GM23338 (cell line): ENCODE results near the gene HGS. TPM values are rescaled to one million over a fixed set of nuclear protein-coding genes. Genes with fewer than 3 reads are reported as not detected.

Experiments used
- ATAC-seq: fragments of 200-7000 bp; cut with Tn5 transposase; 3 replicates; pipeline ENCODE4 v1.9.1; 2020
- DNase-seq: peaks from one replicate; pipeline ENCODE4 v3.0.0-alpha.2; 2015; ENCODE audit warnings: low spot score
- H2AFZ ChIP-seq: fragments of 200-600 bp; sonication (generic); 2 replicates; pipeline ENCODE4 v1.8.0; 2016; ENCODE audit warnings: antibody characterized with exemption, mild to moderate bottlenecking, moderate library complexity
- H3F3A ChIP-seq: fragments of 200-600 bp; sonication (generic); replicated peaks from 2 replicates; pipeline ENCODE4 v1.8.0; 2017; ENCODE audit warnings: antibody characterized with exemption, mixed run types, low read depth
- H3K27ac ChIP-seq: fragments of 200-600 bp; sonication (generic); 2 replicates; pipeline ENCODE4 v1.6.1; 2016; ENCODE audit warnings: low read depth
- H3K27me3 ChIP-seq: fragments of 200-600 bp; sonication (generic); 2 replicates; pipeline ENCODE4 v1.8.0; 2016; ENCODE audit warnings: mild to moderate bottlenecking, mixed run types, moderate library complexity; ENCODE audit not compliant: insufficient read depth
- H3K36me3 ChIP-seq: fragments of 200-600 bp; sonication (generic); 2 replicates; pipeline ENCODE4 v1.8.0; 2016; ENCODE audit warnings: mild to moderate bottlenecking; ENCODE audit not compliant: insufficient read depth
- H3K4me1 ChIP-seq: fragments of 200-600 bp; sonication (generic); 2 replicates; pipeline ENCODE4 v1.8.0; 2016; ENCODE audit warnings: mild to moderate bottlenecking, moderate library complexity; ENCODE audit not compliant: insufficient read depth
- H3K4me2 ChIP-seq: fragments of 200-600 bp; sonication (generic); 2 replicates; pipeline ENCODE4 v1.7.1; 2017; ENCODE audit warnings: mixed run types
- H3K4me3 ChIP-seq: fragments of 200-600 bp; sonication (generic); 2 replicates; pipeline ENCODE4 v1.6.1; 2016; ENCODE audit warnings: mixed run types
- H3K79me2 ChIP-seq: fragments of 200-600 bp; sonication (generic); replicated peaks from 2 replicates; pipeline ENCODE4 v1.8.0; 2017; ENCODE audit warnings: mild to moderate bottlenecking; ENCODE audit not compliant: insufficient read depth
- H3K9me2 ChIP-seq: fragments of 200-600 bp; sonication (generic); 2 replicates; pipeline ENCODE4 v1.8.0; 2017; ENCODE audit not compliant: insufficient read depth
- H4K20me1 ChIP-seq: fragments of 200-600 bp; sonication (generic); replicated peaks from 2 replicates; pipeline ENCODE4 v1.8.0; 2017; ENCODE audit warnings: mild to moderate bottlenecking; ENCODE audit not compliant: insufficient read depth
- H3K27ac Mint-ChIP-seq: 2 replicates; pipeline ENCODE4 v1.8.0; 2020; ENCODE audit warnings: inconsistent platforms, mild to moderate bottlenecking, moderate library complexity, mixed read lengths
- H3K27me3 Mint-ChIP-seq: 3 replicates; pipeline ENCODE4 v1.8.0; 2022; ENCODE audit warnings: low read depth, mild to moderate bottlenecking, moderate library complexity, mixed read lengths, inconsistent platforms; ENCODE audit not compliant: insufficient read depth, poor library complexity
- H3K36me3 Mint-ChIP-seq: 3 replicates; pipeline ENCODE4 v1.8.0; 2021; ENCODE audit warnings: low read depth, mild to moderate bottlenecking, inconsistent platforms, moderate library complexity, mixed read lengths
- H3K4me1 Mint-ChIP-seq: 3 replicates; pipeline ENCODE4 v1.8.0; 2020; ENCODE audit warnings: mild to moderate bottlenecking, inconsistent platforms, mixed read lengths
- H3K4me3 Mint-ChIP-seq: 3 replicates; pipeline ENCODE4 v1.8.0; 2021; ENCODE audit warnings: moderate library complexity, mild to moderate bottlenecking, inconsistent platforms, mixed read lengths
- H3K9me3 Mint-ChIP-seq: 3 replicates; pipeline ENCODE4 v1.8.0; 2020; ENCODE audit warnings: moderate library complexity, mild to moderate bottlenecking, inconsistent platforms, mixed read lengths
- CREB1 ChIP-seq: fragments of 250-450 bp; sonication (Bioruptor Pico); IDR thresholded peaks from 2 replicates; pipeline ENCODE4 v1.5.0; 2020; ENCODE audit warnings: low read depth, mild to moderate bottlenecking, moderate library complexity
- CTCF ChIP-seq, 2 experiments: fragments of 200-600 bp in 1 of 2; sonication (generic) in 1 of 2; conservative IDR thresholded peaks; 2 replicates each; pipeline versions ENCODE4 v1.5.1 to v1.6.1; 2016 to 2017; ENCODE audit warnings: antibody characterized with exemption in 2 of 2, low read depth in 2 of 2, mild to moderate bottlenecking in 2 of 2, moderate library complexity in 1 of 2
- POLR2AphosphoS5 ChIP-seq: IDR thresholded peaks from 2 replicates; pipeline ENCODE4 v1.6.1; 2016; ENCODE audit warnings: antibody characterized with exemption, low read depth
- STAT1 ChIP-seq: IDR thresholded peaks from one replicate; pipeline ENCODE4 v1.6.1; 2016; ENCODE audit warnings: antibody characterized with exemption; ENCODE audit not compliant: unreplicated experiment
- ZNF331 ChIP-seq: fragments of 250-450 bp; sonication (Bioruptor Pico); IDR thresholded peaks from 2 replicates; pipeline ENCODE4 v1.5.0; 2020; ENCODE audit warnings: low read depth, mild to moderate bottlenecking, moderate library complexity
- ZNF462 ChIP-seq: fragments of 250-450 bp; sonication (Bioruptor Pico); IDR thresholded peaks from 2 replicates; pipeline ENCODE4 v1.5.0; 2020; ENCODE audit warnings: mild to moderate bottlenecking, moderate library complexity
- polyA plus RNA-seq: library from polyadenylated mRNA; unstranded; fragments of >200 nt; fragmentation: Nextera tagmentation; extraction: Ambion mirVana; gene quantifications from 2 replicates; pipeline ENCODE4 v1.2.1, GENCODE V29; 2016
- total RNA-seq: library from RNA; depleted of rRNA; stranded (reverse); fragments of >200 nt; shearing (Covaris generic); gene quantifications from 2 replicates; pipeline ENCODE4 v1.2.3, GENCODE V29; 2014

The HGS gene
- total and polyA plus RNA-seq, 2 experiments from 2014 or later = 59.0 to 90.2 TPM

DNA sequence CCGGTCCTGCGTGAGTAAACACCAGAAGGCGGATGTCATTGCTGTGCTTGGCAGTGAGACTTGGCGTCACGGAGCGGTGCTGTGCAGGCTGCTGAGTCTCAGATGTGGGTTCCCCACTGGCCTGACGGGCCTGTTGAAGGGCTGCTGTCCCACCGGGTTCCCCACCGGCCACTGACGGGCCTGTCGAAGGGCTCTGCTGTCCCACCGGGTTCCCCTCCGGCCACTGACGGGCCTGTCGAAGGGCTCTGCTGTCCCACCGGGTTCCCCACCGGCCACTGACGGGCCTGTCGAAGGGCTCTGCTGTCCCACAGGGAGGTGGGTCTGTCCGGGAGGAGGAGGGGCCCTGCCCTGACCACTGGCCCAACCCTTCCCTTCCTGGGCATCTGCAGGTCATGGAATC is 2.8 kb downstream of the HGS start (continued):
- no peak for TF ChIP-seq ZNF462

DNA sequence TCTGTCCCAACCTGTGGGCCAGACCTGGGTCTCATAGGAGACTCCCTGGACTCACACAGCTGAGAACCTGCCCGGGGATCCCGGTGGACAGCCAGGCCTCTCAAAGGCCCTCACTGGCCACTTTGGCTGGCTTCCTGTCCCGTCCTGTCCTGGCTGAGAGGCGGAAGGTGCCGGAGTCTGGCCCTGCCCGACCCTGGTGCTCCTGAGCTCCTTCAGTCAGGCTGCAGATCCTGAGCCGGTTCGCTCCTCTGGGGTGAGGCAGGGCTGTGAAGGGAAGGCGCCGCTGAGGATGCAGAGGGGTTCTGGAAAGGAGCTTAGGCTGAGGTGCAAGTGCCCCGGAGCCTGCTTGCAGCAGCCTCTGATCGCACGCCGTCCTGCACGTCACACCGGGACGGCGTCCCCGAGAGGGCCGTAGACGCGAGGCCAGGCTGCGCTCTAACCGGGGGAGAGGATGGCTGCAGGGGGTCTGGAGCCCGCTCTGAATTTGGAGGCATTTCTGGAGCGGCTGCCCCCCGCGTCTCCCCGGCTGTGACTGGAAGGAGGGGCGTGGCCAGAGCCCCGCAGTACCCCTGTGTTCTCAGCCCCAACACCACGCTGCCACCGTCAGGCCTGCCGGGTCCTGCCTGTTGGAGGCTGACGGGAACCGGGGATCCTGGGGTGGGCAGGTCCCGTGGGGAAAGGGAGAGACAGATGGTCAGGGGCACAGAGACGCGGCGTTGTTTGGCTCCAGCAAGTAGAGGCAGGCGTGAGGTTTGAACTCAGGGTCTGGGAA is 4.1 kb downstream of the HGS start:
- H3K36me3 ChIP-seq = no peaks in the 10 kb centered on the region
- no peak overlapping the region; the same call in 2 of the 3 replicates for H3K4me3 Mint-ChIP-seq
- peaks cover 7% of the 10 kb centered on the region for H3K4me1 Mint-ChIP-seq

More for the DNA sequence above, 4.1 kb downstream of the HGS start:
- H3K36me3 Mint-ChIP-seq = peaks cover 52% of the 10 kb centered on the region
- no peaks in the 10 kb centered on the region; the same call in 2 of the 3 replicates for H3K9me3 Mint-ChIP-seq
- Histone ChIP-seq H3F3A (peaks cover 16% of the 10 kb centered on the region), H2AFZ (no peak overlapping the region), H3K4me3 (no peak overlapping the region), H3K4me2 (no peak overlapping the region), H4K20me1 (peaks cover 8% of the 10 kb centered on the region; the same call in 1 of the 2 replicates), H3K9me2 (no peaks in the 10 kb centered on the region), H3K4me1 (peaks cover 6% of the 10 kb centered on the region; the same call in 1 of the 2 replicates), H3K79me2 (peaks cover 25% of the 10 kb centered on the region), H3K27me3 (no peaks in the 10 kb centered on the region), H3K27ac (no peak overlapping the region)
- ATAC-seq (no peak), DNase-seq (no peak)
- peaks cover 18% of the 10 kb centered on the region for H3K27me3 Mint-ChIP-seq
- H3K27ac Mint-ChIP-seq = no peak overlapping the region
- TF ChIP-seq CREB1 (CRISPR knock-in tag) (no peak), STAT1 (no peak), ZNF331 (no peak), POLR2AphosphoS5 (no peak), CTCF (conservative IDR thresholded peaks at IDR 0.05; ENCODE audit: low read depth in 2 of 2) (no peak)
